Measurements from ENCODE around the gene BPTF.
A peak's percentile ranks its signal among the peaks of the same experiment; 100 is the strongest.
"Not testable (repeated sequence)": the region's sequence is repeated elsewhere in the genome, so short reads cannot be mapped to it uniquely, and the experiment has no call there.

The BPTF gene, protein sequence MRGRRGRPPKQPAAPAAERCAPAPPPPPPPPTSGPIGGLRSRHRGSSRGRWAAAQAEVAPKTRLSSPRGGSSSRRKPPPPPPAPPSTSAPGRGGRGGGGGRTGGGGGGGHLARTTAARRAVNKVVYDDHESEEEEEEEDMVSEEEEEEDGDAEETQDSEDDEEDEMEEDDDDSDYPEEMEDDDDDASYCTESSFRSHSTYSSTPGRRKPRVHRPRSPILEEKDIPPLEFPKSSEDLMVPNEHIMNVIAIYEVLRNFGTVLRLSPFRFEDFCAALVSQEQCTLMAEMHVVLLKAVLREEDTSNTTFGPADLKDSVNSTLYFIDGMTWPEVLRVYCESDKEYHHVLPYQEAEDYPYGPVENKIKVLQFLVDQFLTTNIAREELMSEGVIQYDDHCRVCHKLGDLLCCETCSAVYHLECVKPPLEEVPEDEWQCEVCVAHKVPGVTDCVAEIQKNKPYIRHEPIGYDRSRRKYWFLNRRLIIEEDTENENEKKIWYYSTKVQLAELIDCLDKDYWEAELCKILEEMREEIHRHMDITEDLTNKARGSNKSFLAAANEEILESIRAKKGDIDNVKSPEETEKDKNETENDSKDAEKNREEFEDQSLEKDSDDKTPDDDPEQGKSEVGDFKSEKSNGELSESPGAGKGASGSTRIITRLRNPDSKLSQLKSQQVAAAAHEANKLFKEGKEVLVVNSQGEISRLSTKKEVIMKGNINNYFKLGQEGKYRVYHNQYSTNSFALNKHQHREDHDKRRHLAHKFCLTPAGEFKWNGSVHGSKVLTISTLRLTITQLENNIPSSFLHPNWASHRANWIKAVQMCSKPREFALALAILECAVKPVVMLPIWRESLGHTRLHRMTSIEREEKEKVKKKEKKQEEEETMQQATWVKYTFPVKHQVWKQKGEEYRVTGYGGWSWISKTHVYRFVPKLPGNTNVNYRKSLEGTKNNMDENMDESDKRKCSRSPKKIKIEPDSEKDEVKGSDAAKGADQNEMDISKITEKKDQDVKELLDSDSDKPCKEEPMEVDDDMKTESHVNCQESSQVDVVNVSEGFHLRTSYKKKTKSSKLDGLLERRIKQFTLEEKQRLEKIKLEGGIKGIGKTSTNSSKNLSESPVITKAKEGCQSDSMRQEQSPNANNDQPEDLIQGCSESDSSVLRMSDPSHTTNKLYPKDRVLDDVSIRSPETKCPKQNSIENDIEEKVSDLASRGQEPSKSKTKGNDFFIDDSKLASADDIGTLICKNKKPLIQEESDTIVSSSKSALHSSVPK (N-terminal part only)

DNA sequence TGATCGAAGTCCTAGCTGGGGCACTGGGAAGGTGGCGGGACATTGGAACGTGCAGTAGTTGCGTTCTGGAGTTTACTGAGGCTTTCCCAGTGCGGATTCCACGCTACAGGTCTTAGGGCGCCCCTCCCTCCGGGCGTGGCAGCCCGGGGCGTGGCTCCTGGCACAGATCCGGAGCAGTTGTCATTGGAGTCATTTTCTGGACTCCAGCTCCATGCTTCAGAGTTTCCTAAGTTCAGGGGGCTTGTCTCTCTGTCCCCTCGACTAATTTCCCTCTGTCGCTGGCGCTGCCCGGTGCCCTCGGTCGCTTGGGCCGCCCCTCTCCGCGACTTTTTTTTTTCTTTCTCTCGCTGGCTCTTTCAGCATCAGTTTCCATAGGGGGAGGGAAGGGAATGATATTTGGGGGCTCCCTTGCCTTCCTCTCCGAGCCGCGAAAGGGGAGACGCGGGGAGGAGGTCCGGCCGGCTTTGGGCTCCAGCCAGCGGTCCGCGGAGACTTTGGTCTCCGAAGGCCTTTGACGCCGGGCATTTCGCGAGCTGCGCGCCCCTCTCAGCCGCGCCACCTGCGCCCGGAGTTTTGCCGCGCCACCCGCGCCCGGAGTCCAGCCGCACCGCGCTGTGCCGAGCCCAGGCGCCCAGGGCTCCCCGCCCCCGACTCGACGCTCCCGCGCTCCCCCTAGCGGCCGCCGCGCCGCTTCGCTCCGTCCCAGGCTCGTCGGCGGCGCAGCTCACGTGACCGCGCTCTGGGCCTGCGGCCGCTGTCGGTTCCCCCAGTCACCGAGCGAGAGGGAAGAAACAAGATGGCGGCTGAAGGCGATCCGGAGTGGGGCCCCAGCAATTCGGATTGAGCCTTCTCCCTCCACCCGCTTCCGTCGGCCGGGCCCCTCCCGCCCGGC, at the start of gene BPTF:
Gene BPTF (plus strand): TSS at position 769 of the 892 bp plus-strand sequence. CDS start 222 bp downstream, outside the sequence.
- DNase-seq, result peak; percentile 82 to 87

DNA sequence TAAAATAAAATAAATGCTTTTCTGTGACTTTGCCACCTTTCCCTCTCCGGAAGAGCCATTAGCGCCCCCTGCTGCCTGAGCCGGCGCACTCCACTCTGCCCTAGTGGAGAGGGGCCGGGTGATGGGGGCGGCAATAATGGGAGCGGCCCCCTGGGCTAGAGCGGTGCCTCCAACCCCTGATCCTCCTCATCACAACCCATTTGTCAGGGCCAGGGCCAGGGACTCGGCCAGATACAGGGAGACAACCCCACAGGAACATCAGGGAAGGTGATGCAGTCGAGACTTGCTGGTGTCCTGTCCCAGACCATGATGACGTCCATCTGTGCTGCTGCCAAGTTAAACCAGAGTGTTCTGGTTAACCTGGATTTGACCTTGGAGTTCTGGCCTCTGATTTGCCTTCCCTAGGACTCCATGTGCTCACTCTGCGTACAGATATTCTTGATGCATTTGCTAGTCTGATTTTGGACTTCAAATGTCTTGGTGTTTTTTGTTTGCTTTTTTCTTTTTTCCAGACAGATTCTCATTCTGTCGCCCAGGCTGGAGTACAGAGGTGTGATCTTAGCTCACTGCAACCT, 46.1 kb upstream of the BPTF start:
- no peak for DNase-seq

DNA sequence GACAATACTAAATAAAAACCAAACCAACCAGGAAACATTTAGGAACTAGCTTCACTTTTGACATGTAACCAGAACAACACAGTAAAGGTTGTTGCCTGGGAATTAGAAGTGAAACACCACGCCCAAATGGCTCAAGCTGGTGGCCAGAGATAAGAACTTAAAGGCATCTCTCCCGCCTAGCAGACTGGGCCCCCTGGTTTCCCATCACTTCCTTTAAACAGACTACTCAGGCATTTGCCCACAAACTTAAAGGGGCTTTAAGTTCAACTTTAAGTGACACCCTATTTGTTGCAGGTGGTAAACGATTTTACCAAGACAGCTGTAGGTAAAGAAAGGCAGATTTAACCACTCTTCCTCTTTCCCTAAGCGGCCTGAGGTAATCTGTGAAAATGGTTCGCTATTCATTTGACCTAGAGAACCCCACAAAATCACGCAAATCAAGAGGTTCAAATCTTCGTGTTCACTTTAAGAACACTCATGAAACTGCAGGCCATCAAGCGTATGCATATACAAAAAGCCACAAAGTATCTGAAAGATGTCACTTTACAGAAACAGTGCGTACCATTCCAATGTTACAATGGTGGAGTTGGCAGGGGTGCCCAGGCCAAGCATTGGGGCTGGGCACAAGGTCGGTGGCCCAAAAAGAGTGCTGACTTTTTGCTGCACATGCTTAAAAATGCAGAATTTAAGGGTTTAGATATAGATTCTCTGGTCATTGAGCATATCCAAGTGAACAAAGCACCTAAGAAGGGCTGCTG, 40.8 kb upstream of the BPTF start:
- no peak for DNase-seq

DNA sequence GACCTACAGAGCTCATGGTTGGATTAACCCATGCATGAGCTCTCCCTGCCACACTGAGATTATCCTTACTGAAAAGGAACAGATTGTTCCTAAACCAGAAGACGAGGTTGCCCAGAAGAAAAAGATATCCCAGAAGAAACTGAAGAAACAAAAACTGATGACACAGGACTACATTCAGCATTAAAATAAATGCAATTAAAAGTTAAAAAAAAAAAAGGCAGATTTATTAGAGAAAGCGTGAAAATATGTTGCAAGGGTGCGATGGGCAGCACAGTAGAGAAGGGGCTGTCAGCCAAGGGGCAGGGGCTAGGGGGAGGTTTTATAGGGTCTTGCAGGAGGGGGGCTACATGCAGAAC, 40.2 kb upstream of the BPTF start:
- no peak for DNase-seq

DNA sequence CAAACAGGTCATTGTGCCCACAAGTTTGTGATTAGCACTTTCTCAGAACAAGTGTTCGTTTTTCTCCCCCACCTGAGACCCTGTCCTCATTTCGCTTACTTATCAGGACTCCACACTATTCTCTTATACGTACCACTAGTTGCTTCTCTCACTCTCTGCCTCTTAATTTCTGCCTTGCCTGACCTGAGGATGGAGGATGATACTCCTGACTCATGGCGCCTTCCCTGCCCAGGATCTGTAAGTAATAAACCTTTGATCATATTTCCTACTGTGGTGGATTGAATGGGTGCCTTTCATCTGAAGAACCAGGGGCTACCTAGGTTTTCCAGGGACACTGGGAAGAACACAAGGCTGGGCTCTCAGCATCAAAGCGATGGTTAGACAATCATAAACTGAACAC, 39.8 kb upstream of the BPTF start:
- DNase-seq, result no peak

DNA sequence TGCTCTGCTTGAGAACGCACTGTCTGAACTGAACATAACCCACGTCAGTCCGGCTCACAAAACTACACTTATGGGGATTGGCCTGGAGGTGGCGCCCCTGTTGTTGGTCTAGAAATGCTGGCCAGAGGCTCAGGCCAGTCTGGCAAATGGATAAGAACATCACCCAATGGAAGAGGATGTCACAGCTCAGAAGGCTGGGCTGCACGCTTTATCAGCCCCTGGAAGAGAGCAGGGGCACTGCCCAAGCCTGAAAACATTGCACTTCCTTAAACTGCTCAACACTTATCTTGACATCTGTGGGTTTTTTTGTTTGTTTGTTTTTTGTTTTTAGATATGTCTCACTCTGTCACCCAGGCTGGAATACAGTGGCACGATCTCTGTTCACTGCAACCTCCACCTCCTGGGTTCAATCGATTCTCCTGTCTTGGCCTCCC, 24.8 kb upstream of the BPTF start:
- peak; percentile 22 to 24 for DNase-seq

DNA sequence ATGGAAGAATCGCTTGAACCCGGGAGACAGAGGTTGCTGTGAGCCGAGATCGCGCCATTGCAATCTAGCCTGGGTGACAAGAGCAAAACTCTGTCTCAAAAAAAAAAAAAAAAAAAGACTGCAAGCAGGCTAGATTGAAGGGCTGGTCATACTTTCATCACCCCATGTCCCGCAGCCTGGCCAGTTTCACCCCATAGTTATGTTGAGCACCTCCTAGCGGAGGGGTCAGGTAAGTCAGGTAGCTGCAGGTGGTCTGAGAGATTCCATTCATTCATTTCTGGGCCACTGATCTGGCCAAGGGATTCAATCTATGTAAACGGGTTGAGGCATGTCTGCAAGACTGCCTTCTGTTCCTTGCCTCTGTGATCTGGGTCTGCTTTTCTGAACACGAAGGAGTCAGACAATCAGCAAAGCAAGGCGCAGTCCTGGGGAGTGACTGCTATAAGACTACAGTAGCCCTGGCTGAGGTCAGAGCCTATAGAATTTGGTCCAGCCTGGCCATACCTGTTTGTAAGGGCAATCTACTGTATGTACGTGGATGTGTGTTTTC, 23.6 kb upstream of the BPTF start:
- no peak for DNase-seq

DNA sequence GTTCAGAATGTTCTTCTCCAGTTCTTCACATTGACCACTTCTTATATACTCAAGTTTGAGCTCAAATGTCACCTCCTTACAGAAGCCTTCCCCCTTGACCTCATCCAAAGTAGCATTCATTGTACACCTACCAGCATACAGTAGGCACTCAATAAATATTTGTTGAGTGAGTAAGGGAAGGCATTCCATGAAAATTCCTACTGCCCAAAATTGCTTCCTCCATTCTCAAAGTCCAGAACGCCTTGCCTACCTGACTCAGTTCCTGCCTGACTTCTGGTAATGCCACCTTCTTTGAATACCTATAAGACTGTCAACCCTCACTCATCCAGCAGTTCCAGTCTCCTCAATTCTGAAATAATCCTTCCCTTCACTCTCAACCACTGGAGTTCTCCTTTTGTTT, 14.8 kb upstream of the BPTF start:
- DNase-seq, result no peak

DNA sequence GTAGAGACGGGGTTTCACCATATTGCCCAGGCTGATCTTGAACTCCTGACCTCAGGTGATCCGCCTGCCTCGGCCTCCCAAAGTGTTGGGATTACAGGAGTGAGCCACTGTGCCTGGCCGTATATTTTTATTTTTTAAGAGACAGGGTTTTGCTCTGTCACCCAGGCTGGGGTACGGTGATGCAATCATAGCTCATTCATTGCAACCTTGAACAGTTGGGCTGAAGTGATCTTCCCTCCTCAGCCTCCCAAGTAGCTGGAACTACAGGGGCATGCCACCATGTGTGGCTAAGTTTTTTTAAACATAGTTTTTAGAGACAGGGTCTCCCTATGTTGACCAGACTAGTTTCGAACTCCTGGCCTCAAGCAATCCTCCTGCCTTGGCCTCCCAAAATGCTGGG, 12.9 kb upstream of the BPTF start:
- not testable (repeated sequence) for DNase-seq

DNA sequence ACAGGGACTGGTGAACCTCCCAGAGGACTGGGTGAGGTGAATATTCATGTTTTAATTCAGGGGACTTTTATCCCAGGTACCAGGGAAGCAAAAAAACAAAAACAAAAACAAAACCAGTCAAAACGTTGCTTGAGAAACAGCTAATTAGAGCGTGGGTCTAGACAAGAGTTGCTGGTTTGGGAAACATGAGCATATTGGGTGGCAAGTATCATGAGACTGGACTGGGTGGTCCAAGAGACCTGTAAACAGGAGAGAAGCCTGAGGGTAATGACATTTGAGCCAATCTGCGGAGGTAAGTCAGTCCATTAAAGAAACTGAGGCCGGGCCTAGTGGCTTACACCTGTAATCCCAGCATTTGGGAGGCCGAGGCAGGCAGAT, 11.5 kb upstream of the BPTF start:
- no peak for DNase-seq

DNA sequence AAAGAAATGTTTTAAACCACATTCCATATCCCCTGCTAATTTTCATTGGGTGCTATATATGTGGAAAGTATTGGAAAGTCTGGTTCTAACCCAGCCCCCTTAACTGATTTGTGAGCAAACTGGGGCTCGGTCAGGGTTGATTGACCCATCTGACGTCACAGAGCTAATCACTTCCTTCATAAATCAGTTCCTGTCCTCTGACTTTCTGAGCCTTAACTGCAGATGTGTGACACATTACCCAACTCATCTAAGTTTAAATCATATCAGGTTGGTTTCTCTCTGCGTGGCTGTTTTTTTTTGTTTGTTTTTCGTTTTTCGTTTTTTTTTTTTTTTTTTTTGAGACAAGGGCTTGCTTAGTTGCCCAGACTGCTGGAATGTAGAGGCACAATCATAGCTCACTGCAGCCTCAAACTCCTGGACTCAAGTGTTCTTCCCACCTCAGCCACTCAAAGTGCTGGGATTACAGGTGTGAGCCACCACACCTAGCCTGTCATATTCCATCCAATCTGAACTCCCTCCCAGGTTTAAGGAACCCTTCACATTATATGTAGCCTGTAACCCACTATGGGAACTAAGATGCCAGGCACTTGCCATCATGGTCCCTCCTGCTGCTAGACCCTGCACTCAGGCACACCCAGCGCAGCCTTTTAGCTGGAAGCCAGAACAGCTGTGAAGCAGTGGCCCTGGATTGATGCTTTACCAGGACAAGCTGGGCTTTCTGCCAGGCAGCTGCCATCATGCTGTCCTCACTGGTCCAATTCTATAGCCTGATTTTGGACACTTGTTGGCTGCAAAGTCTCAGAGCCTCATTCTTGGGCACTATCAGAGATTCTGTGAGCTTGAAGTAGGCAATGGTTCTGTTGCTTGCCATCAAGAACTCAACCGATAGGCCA, 6.9 kb upstream of the BPTF start:
- no peak for DNase-seq

DNA sequence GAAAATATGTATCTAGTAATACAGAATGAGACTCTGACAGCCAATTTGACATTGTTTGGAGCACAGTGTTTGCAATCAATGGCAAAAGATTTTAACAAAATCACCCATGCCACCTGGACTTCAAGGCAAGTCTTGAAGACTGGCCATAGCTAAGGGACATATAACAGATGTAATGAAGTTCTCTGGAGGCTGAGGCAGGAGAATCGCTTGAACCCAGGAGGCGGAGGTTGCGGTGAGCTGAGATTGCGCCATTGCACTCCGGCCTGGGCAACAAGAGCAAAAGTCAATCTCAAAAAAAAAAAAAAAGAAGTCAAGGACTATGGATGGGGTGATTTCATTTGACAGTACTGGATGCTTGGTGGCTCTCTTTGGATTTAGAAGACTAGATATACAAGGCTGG, 5.6 kb upstream of the BPTF start:
- no peak for DNase-seq

DNA sequence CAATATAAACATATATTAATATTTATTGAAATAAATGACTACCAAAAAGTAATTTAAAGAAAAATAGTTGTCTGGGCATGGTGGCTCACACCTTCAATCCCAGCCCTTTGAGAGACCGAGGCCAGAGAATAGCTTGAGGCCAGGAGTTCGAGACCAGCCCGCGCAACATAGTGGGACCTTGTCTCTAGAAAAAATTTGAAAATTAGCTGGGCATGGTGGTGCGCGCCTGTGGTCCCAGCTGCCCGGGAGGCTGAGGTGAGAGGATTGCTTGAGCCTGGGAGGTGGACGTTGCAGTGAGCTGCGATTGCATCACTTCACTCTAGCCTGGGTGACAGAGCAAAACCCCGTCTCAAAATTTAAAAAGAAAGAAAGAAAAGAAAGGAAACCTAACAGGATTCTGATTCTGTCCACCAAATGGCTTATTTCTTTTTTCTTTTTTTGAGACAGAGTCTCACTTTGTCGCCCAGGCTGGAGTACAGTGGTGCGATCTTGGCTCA, 3.4 kb upstream of the BPTF start:
- DNase-seq, result no peak

DNA sequence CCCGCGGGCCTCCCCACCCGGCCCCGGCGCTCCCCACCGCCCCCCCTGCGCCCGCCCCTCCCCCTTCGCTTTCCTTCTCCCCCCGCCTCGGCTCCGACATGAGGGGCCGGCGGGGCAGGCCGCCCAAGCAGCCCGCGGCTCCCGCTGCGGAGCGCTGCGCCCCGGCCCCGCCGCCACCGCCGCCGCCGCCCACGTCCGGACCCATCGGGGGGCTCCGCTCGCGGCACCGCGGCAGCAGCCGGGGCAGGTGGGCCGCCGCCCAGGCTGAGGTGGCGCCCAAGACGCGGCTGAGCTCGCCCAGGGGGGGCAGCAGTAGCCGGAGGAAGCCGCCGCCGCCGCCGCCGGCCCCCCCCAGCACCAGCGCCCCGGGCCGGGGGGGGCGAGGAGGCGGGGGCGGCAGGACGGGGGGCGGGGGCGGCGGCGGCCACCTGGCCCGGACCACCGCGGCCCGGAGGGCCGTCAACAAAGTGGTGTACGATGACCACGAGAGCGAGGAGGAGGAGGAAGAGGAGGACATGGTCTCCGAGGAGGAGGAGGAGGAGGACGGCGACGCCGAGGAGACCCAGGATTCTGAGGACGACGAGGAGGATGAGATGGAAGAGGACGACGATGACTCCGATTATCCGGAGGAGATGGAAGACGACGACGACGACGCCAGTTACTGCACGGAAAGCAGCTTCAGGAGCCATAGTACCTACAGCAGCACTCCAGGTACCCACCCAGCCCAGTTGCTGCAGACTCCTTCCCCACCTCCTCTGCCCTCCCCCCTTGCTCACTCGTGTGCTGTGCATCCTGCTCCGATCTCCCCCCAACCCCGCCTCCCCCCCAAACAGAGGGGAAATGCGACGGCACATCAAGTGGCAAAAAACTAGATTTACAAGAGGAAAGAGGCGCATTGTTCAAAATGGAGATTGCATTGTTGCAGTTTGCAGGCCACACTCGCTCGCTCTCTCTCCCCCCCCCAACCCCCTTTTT, 611 bp downstream of the BPTF start:
- DNase-seq, result peak; percentile 26 to 29

DNA sequence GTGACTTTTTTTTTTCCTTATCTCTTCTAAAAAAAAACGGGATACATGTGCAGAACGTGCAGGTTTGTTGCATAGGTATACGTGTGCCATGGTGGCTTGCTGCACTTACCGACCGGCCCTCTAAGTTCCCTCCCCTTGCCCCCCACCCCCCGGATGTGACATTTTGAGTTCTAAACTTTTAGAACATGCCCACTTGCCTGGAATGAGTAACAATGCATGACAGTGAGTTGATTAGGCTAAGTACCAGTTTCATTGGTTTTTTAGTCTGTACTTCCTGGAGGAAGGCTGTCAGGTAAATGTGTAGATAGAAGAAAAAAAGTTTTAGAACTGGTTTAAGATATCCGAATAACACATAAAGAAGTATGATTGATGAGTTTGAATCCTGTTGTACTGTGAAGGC, 4.0 kb downstream of the BPTF start:
- DNase-seq, result peak; percentile 34 to 37

DNA sequence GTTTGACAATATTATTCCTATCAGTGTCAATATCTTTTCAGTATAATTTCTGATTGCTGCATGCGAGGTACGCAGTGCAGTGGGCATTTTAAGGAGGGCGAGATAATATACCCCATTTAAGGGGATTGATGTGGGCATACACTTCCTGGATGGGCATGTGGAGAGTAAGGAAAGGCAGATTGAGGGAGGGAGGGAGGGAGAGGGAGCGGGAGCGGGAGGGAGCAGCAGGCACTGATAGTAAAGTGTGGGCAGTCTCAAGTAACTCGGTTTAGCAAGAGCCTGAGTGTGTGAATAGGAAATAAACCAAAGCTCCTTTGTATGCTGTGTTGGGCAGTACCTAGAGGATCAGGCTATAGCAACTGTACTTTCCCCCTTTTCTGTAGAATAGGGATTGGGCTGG, 5.1 kb downstream of the BPTF start:
- DNase-seq, result no peak

DNA sequence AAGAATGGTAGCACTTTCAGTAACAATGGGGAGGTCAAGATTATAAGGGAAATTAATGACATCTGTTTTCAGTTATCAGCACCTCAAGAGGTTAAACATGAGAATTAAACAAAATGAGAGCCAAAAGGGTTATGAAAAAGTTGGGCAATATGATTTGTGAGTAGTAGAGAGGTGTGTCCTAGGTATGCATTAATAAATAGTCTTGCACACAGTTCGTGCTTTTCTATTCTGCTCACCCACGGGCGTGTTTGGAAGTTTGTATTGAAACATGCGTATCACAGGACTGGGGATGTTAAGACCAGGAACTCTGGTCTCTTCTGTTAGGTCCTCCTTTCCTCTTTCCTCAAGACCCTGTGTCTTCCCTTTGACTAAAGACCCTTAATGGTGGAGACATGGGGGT, 6.0 kb downstream of the BPTF start:
- no peak for DNase-seq

DNA sequence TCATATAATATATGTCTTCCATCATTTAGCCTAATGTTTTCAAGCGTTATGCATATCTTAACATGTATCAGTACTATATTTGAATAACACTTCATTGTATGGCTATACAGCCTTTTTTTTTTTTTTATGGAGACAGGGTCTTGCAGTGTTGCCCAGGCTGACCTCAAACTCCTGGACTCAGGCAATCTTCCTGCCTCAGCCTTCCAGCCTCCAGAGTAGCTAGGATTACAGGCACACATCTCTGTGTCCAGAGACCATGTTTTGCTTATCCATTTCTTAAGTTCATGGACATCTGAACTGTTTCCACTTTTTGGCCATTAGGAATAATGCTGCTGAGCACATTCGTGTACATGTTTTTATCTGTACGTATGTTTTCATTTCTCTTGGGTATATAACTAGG, 7.8 kb downstream of the BPTF start:
- no peak for DNase-seq

Data from activated CD4-positive, alpha-beta T cell treated with anti-CD3 and anti-CD28 coated beads, Interleukin-2, amount 50 U/mL, for 4 hours (primary cell).